ENCODE measurements around the gene SNX25.
A peak's percentile ranks its signal among the peaks of the same experiment; 100 is the strongest.

SNX25 gene

GRCh38 chr4:185378264-185378663, 168.9 kb downstream of the SNX25 start:
- DNase-seq (ENCODE audit: low read depth in 2 of 2), result no peak

GRCh38 chr4:185379326-185380295, 170.2 kb downstream of the SNX25 start:
- no peak for DNase-seq (ENCODE audit: low read depth in 2 of 2)

- no peak for DNase-seq (ENCODE audit: low read depth in 2 of 2)
These were observed 170.9 kb downstream of the SNX25 start for GRCh38 chr4:185380320-185380719.

GRCh38 chr4:185381288-185382196, 172.1 kb downstream of the SNX25 start:
- DNase-seq (ENCODE audit: low read depth in 2 of 2), result no peak

DNA sequence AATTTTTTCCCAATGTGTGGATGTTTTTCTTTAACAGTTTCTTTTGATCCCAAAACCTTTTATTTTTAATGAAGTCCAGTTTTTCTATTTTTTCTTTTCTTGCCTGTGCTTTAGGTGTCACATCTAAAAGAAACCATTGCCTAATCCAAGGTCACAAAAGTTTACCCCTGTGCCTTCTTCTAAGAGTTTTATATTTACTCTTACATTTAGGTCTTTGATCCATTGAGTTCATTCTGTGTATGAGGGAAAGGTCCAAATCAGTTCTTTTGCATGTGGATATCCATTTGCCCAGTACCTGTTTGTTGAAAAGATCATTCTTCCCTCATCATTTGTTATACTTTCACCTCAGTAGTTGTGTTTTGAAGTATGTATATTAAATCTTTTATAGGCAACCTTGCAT, 173.4 kb downstream of the SNX25 start:
- no peak for DNase-seq (ENCODE audit: low read depth in 2 of 2)

GRCh38 chr4:185383451-185383850, 174.1 kb downstream of the SNX25 start:
- no peak for DNase-seq (ENCODE audit: low read depth in 2 of 2)

DNA sequence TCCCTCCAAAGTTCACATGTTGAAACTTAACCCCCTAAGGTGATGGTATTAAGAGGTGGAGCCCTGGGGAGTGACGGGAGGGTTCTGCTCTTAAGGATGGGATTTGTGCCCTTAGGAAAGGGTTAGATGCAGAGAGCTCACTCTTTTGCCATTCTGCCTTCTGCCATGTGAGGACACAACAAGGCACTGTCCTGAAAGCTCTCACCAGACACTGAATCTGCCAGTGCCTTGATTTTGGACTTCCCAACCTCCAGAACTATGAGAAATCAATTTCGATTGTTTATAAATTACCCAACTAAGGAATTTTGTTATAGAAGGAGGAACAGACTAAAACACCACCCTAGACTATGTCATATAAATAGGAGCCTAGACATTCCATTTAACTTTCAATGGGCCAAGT, 174.7 kb downstream of the SNX25 start:
- DNase-seq (ENCODE audit: low read depth in 2 of 2), result no peak

- DNase-seq (ENCODE audit: low read depth in 2 of 2), result no peak
These were observed 175.5 kb downstream of the SNX25 start for GRCh38 chr4:185384930-185385331.

DNA sequence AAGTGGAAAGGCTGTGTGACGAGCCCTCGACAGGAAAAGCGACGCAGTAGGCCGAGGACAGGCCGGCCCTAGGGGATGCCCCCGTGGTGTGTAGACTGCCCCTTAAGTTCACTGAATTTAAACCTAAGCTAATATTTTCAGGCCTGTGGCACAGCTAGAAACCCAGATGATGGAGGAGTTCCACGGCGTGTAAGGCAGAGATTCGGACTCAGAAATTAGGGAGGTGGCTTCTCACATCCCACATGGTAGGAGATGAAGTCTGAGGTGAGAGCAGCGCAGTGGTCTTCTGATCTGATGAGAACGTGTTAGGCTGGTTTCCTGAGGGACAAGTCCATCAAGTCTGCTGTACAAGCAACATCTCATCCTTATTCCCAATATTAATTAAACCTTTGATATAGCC, 178.6 kb downstream of the SNX25 start:
- DNase-seq (ENCODE audit: low read depth in 2 of 2), result no peak

DNA sequence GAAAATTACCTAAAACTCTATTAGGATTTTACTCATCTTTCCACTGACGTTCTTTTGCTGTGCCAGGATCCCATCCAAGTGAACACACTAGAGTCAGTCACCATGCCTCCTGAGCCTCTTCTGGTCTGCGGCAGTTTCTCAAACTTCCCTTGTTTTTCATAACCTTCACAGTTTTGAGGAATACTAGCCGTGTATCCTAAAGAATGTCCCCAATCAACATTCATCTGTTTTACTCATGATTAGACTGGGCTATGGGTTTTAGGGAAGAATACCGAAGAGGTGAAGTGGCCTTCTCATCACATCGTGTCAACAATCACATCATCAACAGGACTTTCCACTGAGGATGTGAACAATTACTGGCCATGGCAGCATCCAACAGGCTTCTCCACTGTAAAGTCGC, 181.5 kb downstream of the SNX25 start:
- no peak for DNase-seq (ENCODE audit: low read depth in 2 of 2)

GRCh38 chr4:185392156-185392555, 182.8 kb downstream of the SNX25 start:
- no peak for DNase-seq (ENCODE audit: low read depth in 2 of 2)

- DNase-seq (ENCODE audit: low read depth in 2 of 2), result no peak
These were observed 185.3 kb downstream of the SNX25 start for GRCh38 chr4:185394568-185395237.

- DNase-seq (ENCODE audit: low read depth in 2 of 2), result no peak
These were observed 186.0 kb downstream of the SNX25 start, which contains the start of gene LRP2BP for GRCh38 chr4:185395238-185395955. TSS of gene LRP2BP (minus strand) at chr4:185395924. CDS start at chr4:185378186, 17,738 bp downstream.

DNA sequence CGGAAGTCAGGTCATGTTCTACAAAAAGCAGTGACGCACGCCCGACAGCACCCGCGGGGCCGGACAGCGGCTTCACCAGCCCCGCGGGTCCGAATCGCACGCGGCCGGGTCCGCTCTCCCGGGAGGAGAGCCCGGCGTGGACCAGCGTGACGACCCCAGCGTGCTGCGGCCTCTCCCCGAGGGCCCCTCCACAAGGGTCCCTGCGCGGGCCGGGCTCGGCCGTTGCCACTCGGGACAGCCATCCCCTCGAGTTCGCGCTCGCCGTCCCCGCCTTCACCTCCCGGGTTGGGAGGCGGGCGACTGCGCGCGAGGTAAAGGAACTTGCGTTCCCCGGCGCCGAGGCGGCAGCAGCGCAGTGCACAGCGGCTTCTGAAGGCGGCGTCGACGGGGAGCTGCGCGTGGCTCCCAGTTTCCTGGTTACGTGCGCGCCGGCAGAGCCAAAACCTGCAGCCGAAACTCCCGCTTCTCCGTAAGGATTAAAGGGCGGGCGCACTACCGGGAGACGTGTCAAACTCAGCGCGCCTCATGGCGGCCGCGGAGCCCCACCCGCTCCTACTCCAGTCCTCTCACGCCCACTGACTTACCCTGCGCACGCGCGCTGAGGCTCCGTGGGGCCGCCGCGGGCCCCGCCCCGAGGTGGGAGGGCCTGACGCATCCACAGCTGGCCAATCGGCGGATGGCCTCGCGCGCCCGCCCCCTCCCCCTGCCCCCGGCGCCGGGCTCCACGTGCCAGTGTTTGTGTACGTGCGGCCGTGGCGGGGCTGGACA, 186.7 kb downstream of the SNX25 start:
- peak; percentile 93 to 94 for DNase-seq (ENCODE audit: low read depth in 2 of 2)

- no peak for DNase-seq (ENCODE audit: low read depth in 2 of 2)
These were observed 187.5 kb downstream of the SNX25 start, which contains the start of gene ANKRD37 for GRCh38 chr4:185396724-185397385. TSS of gene ANKRD37 (plus strand) at chr4:185396841. CDS start at chr4:185396924, 83 bp downstream.

GRCh38 chr4:185398618-185399017, 189.2 kb downstream of the SNX25 start:
- DNase-seq (ENCODE audit: low read depth in 2 of 2), result no peak

DNA sequence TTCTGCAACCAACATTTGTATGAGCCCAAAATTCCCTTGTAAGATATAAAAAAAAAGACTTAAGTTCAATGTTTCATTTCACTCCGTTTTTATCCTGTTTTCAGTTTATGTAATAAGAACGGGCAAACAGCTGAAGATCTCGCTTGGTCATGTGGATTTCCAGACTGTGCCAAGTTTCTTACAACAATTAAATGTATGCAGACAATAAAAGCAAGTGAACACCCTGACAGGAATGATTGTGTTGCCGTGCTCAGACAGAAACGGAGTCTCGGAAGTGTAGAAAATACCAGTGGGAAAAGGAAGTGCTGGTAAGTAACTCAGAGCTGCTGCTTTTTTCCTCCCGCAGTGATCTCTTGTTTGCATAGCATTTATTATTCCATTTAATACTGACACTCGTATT, 190.1 kb downstream of the SNX25 start:
- DNase-seq (ENCODE audit: low read depth in 2 of 2), result no peak

DNA sequence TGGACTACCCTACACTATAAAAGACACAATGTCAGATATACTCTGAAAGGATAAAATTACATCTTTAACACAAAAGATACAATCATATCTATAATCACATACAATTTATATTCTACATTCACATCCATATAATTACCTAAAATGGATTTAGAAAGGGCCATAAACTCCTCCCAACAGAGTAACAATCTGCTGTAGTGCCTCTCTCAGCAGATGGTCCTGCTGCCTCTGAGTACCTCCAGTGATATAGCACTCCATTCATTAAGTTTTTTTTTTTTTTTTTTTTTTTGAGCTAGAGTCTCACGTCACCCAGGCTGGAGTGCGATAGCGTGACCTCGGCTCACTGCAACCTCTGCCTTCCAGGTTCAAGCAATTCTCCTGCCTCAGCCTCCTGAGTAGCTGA, 194.6 kb downstream of the SNX25 start:
- DNase-seq (ENCODE audit: low read depth in 2 of 2), result no peak

DNA sequence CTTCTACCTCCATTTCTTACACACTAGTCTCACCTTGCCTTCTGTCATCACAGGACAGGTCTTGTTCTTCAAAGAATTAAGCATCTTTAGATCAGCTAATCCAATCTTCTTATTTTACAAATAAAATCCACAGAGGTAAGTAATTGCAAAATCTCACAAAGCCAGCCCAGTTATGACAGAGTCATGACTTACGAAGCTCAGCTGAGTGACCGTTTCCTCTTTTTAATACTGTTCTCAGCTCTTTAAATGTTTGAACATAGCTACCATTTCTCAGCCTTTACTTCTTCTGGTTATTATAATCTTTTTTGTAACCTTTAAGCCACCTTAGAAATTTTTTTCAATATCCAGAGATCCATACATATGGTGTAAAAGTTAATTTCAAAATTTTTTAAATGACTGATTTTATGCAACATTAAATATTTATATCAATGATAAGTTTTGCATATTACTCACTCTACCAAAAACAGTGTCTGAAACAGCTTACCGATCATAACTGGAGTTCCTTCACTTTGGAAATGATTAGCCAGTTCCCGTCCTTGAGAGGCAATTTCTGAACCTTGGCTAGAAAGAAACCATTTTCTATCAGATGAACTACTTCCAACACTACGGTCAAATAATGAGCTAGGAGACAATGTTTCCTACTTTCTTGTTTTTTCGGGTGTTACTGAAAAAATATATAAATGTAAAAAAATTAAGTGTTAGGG, 196.1 kb downstream of the SNX25 start:
- no peak for DNase-seq (ENCODE audit: low read depth in 2 of 2)
